GM12878 (cell line): ENCODE data around the gene SERPINB6. TPM values are rescaled to one million over a fixed set of nuclear protein-coding genes. Genes with fewer than 3 reads are reported as not detected.

Experiments
- ATAC-seq: fragments of 200-7000 bp; cut with Tn5 transposase; 3 replicates; pipeline ENCODE4 v1.9.1; 2020; ENCODE audit warnings: mild to moderate bottlenecking, moderate library complexity
- BruUV-seq: library from RNA; stranded (reverse); fragments of 400-500 nt; replicated peaks from 2 replicates; lab custom pipeline; 2021; lab: Mats Ljungman, UMichigan
- CTCF ChIA-PET: fragments of 300-600 bp; sonication (Branson Sonifier 250); formaldehyde crosslinking; extraction: SDS; loops from one replicate; lab custom pipeline; 2021; ENCODE audit warnings: inconsistent platforms; lab: Yijun Ruan, JAX
- POLR2A ChIA-PET: fragments of 350-600 bp; formaldehyde crosslinking; extraction: SDS; loops from one replicate; lab custom pipeline; 2021; ENCODE audit warnings: inconsistent platforms; lab: Charles Lee
- RAD21 ChIA-PET: fragments of 300-600 bp; sonication (Branson Sonifier 250); formaldehyde crosslinking; loops from one replicate; lab custom pipeline; 2023; ENCODE audit warnings: antibody characterized with exemption; ENCODE audit not compliant: unreplicated experiment; lab: Charles Lee
- SMC1A ChIA-PET: fragments of 300-600 bp; sonication (Branson Sonifier 250); formaldehyde crosslinking; loops from one replicate; lab custom pipeline; 2023; ENCODE audit not compliant: unreplicated experiment, uncharacterized antibody; lab: Charles Lee
- DNase-seq: peaks from one replicate; pipeline ENCODE4 v3.0.0-alpha.2; 2011; ENCODE audit warnings: low read depth, low spot score
- FAIRE-seq: peaks from 3 replicates; lab custom pipeline; 2011; peaks lifted over from hg19 to GRCh38; lab: Jason Lieb, UNC
- H2AFZ ChIP-seq: 2 replicates; pipeline ENCODE4 v1.6.0; 2011; ENCODE audit warnings: low read depth, low read length, control low read depth; ENCODE audit not compliant: control insufficient read depth
- H3K27ac ChIP-seq: 2 replicates; pipeline ENCODE4 v1.5.1; 2011; ENCODE audit warnings: control low read depth; ENCODE audit not compliant: control insufficient read depth, insufficient read depth
- H3K27me3 ChIP-seq, 2 experiments: replicated peaks in 1 of 2; 2 replicates each; pipeline versions ENCODE4 v1.6.0 to v1.6.1; 2011; ENCODE audit warnings: low read length in 1 of 2; ENCODE audit not compliant: control insufficient read depth in 2 of 2, insufficient read depth in 2 of 2
- H3K36me3 ChIP-seq, 2 experiments: 2 replicates each; pipeline ENCODE4 v1.5.1; 2011; ENCODE audit warnings: low read length in 1 of 2; ENCODE audit not compliant: control insufficient read depth in 2 of 2, insufficient read depth in 2 of 2
- H3K4me1 ChIP-seq: 2 replicates; pipeline ENCODE4 v1.6.1; 2011; ENCODE audit warnings: mild to moderate bottlenecking, low read length, moderate library complexity, mixed read lengths; ENCODE audit not compliant: control insufficient read depth, insufficient read depth
- H3K4me2 ChIP-seq: 2 replicates; pipeline ENCODE4 v1.6.0; 2011; ENCODE audit warnings: control low read depth; ENCODE audit not compliant: control insufficient read depth, insufficient read depth
- H3K4me3 ChIP-seq: fragments of 200-600 bp; sonication (generic); 2 replicates; pipeline ENCODE4 v1.5.1; 2016
- H3K79me2 ChIP-seq: 2 replicates; pipeline ENCODE4 v1.6.0; 2011; ENCODE audit warnings: low read length; ENCODE audit not compliant: control insufficient read depth, insufficient read depth
- H3K9ac ChIP-seq: 2 replicates; pipeline ENCODE4 v1.8.0; 2011; ENCODE audit warnings: low read length, control low read depth, mixed read lengths; ENCODE audit not compliant: control insufficient read depth, insufficient read depth
- H3K9me3 ChIP-seq: replicated peaks from 3 replicates; pipeline ENCODE4 v1.5.1; 2011; ENCODE audit warnings: mild to moderate bottlenecking, low read length; ENCODE audit not compliant: control insufficient read depth, insufficient read depth
- H4K20me1 ChIP-seq: 2 replicates; pipeline ENCODE4 v1.6.0; 2011; ENCODE audit not compliant: control insufficient read depth, insufficient read depth
- EED ChIP-seq: sonication (generic); IDR thresholded peaks from 2 replicates; pipeline ENCODE4 v1.6.1; 2016; ENCODE audit warnings: antibody characterized with exemption, low read depth
- EGR1 ChIP-seq, 2 experiments: IDR thresholded peaks; 1 replicate in 1 of 2; 2 replicates in 1 of 2; pipeline ENCODE4 v1.6.1; 2011 to 2012; ENCODE audit warnings: low read depth in 2 of 2, low read length in 2 of 2, borderline replicate concordance in 1 of 2, mild to moderate bottlenecking in 1 of 2, moderate library complexity in 1 of 2
- IKZF1 ChIP-seq: fragments of 450-650 bp; conservative IDR thresholded peaks from 2 replicates; pipeline ENCODE4 v1.6.1; 2017; ENCODE audit warnings: antibody characterized with exemption, mild to moderate bottlenecking
- KLF5 ChIP-seq: fragments of 450-650 bp; IDR thresholded peaks from 2 replicates; pipeline ENCODE4 v1.6.1; 2014; ENCODE audit warnings: mild to moderate bottlenecking; ENCODE audit not compliant: partially characterized antibody
- RFX5 ChIP-seq: IDR thresholded peaks from 2 replicates; pipeline ENCODE4 v1.6.1; 2011; ENCODE audit warnings: low read depth, low read length, improper control_type of control experiment
- STAT3 ChIP-seq: IDR thresholded peaks from 2 replicates; pipeline ENCODE4 v1.6.1; 2011; ENCODE audit warnings: low read depth, low read length, improper control_type of control experiment
- ZBTB33 ChIP-seq: fragments of 450-650 bp; IDR thresholded peaks from 2 replicates; pipeline ENCODE4 v1.6.1; 2017; ENCODE audit warnings: mild to moderate bottlenecking
- ZNF384 ChIP-seq: IDR thresholded peaks from 2 replicates; pipeline ENCODE4 v1.6.1; 2012; ENCODE audit warnings: low read depth, mild to moderate bottlenecking, low read length, improper control_type of control experiment, borderline replicate concordance
- WGBS: methylation state at CpG from one replicate; pipeline ENCODE4 v1.1.6; 2016; ENCODE audit warnings: low lambda C conversion rate; ENCODE audit not compliant: insufficient replicate concordance, insufficient coverage; ENCODE audit errors: missing lambda C conversion rate; 5-methylcytosine and 5-hydroxymethylcytosine counted together
- in situ Hi-C: fragments of 300-500 bp; cut with MboI; formaldehyde crosslinking; loops from 9 replicates; pipeline ENCODE4 v1.14.3; 2018; ENCODE audit warnings: mixed read lengths
- intact Hi-C: fragments of 100-400 bp; cut with micrococcal nuclease; formaldehyde crosslinking; loops from one replicate; pipeline ENCODE4 v1.14.2; 2022; ENCODE audit not compliant: unreplicated experiment
- polyA plus RNA-seq, 11 experiments: library from polyadenylated mRNA; depleted of rRNA in 4 of 11; unstranded in 6 of 11; stranded (reverse) in 5 of 11; fragments of >200 nt; fragmentation: Nextera tagmentation in 4 of 11; fragmentation: Illumina TruSeq in 1 of 11; extraction: Ambion mirVana in 4 of 11; extraction: Trizol in 1 of 11; gene quantifications; 1 replicate in 1 of 11; 2 replicates in 10 of 11; pipeline versions ENCODE4 v1.2.1 to v1.2.3, GENCODE V29; 2011 to 2016; ENCODE audit warnings: inconsistent platforms in 2 of 11, missing spikeins in 2 of 11, low read depth in 1 of 11
- total RNA-seq, 4 experiments: library from RNA; depleted of rRNA in 3 of 4; stranded (reverse); fragments of >200 nt in 3 of 4; fragmentation: Illumina TruSeq in 1 of 4; extraction: Trizol in 1 of 4; gene quantifications; 2 replicates each; pipeline versions ENCODE4 v1.2.1 to v1.2.3, GENCODE V29; 2013 to 2021

SERPINB6 gene
- total and polyA plus RNA-seq, 10 of the 15 experiments (the other 5 are each of a cell fraction or from before 2014, with no cell fraction given) = 0.37 to 2.2 (median 0.68) TPM; not detected in 1

- DNase-seq (no peak), FAIRE-seq (no peak), ATAC-seq (0 out of 3 replicates have a peak, but pooled peaks have one; percentile 35)
- Histone ChIP-seq H3K27me3 (peaks cover 0 to 10% of the 10 kb centered on the region in 2 experiments; a peak in 1 of 4 replicates), H3K36me3 (no peaks in the 10 kb centered on the region), H3K9me3 (no peaks in the 10 kb centered on the region; the same call in 2 of the 3 replicates), H3K79me2 (no peaks in the 10 kb centered on the region), H3K4me1 (no peaks in the 10 kb centered on the region), H3K9ac (no peak overlapping the region), H3K4me3 (no peak overlapping the region), H2AFZ (no peak overlapping the region), H4K20me1 (no peaks in the 10 kb centered on the region), H3K4me2 (no peak overlapping the region), H3K27ac (no peak overlapping the region)
- ChIA-PET SMC1A (interaction anchor here (1.2 to 2.9 kb wide), 2 partner anchors 10 to 181 kb away, joined by 3 to 7 read pairs; no protein-coding TSS in a partner anchor), POLR2A (interaction anchor here (0.6 kb wide), 1 partner anchor 380 kb away, joined by 5 read pairs; no protein-coding TSS in a partner anchor), CTCF (interaction anchor here (0.6 to 5.2 kb wide), 2 partner anchors 13 to 122 kb away, joined by 4 to 26 read pairs; no protein-coding TSS in a partner anchor), RAD21 (interaction anchor here (0.5 to 1.1 kb wide), 2 partner anchors 28 to 73 kb away, joined by 3 read pairs; no protein-coding TSS in a partner anchor)
- 6% methylated on average over 4 of the region's 4 CpGs for WGBS
- intact Hi-C loops = loop anchor here (5.0 kb wide), 1 partner anchor 127 kb away; no protein-coding TSS in a partner anchor
- TF ChIP-seq RFX5 = no peak
- TF ChIP-seq IKZF1 = peak; percentile 28; the same call in 1 of the 2 replicates
- TF ChIP-seq EED = no peak
- no peak for TF ChIP-seq ZNF384
- no peak for TF ChIP-seq EGR1 (IDR thresholded peaks at IDR 0.05; ENCODE audit: borderline replicate concordance in 1 of 2, low read depth in 2 of 2, low read length in 2 of 2)
- no peak for TF ChIP-seq STAT3
- no peak for TF ChIP-seq KLF5
- TF ChIP-seq ZBTB33 = no peak
- in situ Hi-C loops = loop anchor here (10.0 kb wide), 1 partner anchor 75 kb away; the partner anchor contains the start of gene SERPINB1
- no TSS peak for BruUV-seq
Measured at GRCh38 chr6:2919401-2919800, 52.0 kb downstream of the SERPINB6 start.
